SH-SY5Y (cell line): ENCODE results near the gene FAM170A.

Source experiments
- GATA2 ChIP-seq: IDR thresholded peaks from 2 replicates; pipeline ENCODE4 v1.6.1; 2011; ENCODE audit warnings: mild to moderate bottlenecking, low read depth, low read length
- GATA3 ChIP-seq: IDR thresholded peaks from 2 replicates; pipeline ENCODE4 v1.6.1; 2011; ENCODE audit warnings: low read depth, mild to moderate bottlenecking, low read length, moderate library complexity

Gene FAM170A

GRCh38 chr5:119678351-119679028, 49.1 kb downstream of the FAM170A start:
- no peak for TF ChIP-seq GATA2

- TF ChIP-seq GATA2 = no peak
- TF ChIP-seq GATA3 = no peak
Measured at GRCh38 chr5:119680080-119680479, 50.7 kb downstream of the FAM170A start.

GRCh38 chr5:119681734-119682133, 52.4 kb downstream of the FAM170A start:
- TF ChIP-seq GATA3 = no peak
- no peak for TF ChIP-seq GATA2

GRCh38 chr5:119682372-119682771, 53.0 kb downstream of the FAM170A start:
- TF ChIP-seq GATA2 (no peak), GATA3 (no peak)
